Measurements from ENCODE around the gene PRKRA. TPM values are rescaled to one million over a fixed set of nuclear protein-coding genes. Genes with fewer than 3 reads are reported as not detected.

PRKRA gene
- total RNA-seq, 1 experiment from 2014 or later, result 49.8 TPM

DNA sequence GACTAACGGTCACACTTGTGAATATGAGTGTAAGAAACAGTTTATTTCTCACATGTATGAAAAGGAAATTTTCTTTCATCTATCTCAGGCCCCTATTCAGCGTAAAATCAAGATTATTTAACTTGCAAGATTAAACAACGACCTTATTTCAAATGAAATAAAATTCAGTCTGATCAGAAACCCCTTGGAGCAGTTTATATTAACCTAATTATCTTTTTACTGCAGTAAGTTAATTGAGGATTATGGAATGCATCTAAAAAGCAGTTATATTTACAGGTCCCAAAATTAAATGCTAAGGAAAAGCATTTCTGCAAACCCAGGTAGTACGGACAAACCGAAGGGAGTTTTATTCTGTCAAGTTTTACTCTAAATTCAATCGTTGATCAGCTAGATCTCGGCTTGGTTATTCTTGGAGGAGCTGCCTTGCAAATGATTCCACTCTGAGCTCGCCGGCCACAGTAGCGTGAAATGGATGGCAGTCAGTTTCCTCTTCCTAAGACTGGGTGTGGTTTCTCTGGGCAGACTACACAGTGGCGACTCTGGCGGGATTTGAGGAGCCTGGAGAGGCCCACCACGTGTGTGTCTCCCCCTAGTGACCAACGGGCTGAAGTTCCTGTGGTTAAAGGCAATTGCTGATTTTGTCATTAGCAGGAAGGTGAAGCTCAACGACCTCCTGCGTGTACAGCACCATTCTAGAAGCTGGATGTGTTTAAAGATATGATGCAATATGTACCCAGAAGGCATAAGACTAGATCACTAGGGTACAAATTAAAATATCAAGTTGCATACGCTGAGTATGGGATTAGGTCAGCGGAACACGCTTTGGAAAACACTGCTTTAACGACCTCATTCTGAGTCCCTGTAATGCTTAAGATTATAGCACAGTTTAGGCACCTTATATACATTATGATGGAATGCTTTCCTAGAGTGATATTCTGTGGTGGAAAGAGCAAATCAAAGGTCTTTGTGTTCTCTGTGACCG, 36.4 kb downstream of the PRKRA start:
- DNase-seq (ENCODE audit: low read depth, low spot score), result peak; percentile 93
- BruUV-seq (replicated peaks), result TSS peak; percentile 91
- H3K27ac ChIP-seq (ENCODE audit: low read depth, low read length), result peak overlapping the region; percentile 73; the same call in 1 of the 2 replicates
- intact Hi-C loops (cut with micrococcal nuclease), result loop anchor here (1.0 to 10.0 kb wide), 6 partner anchors 107 to 510 kb away; partner anchors contain the start of gene RBM45
- peak; percentile 83 for ATAC-seq
- H3K9me2 ChIP-seq (ENCODE audit: insufficient read depth), result no peaks in the 10 kb centered on the region
- H3K9me3 ChIP-seq (ENCODE audit: control insufficient read depth in 1 of 2, insufficient read depth in 1 of 2, low read depth in 1 of 2, low read length in 2 of 2), result no peaks in the 10 kb centered on the region
- H3K4me3 ChIP-seq (replicated peaks in 1 of 2; ENCODE audit: low read depth in 1 of 2, low read length in 2 of 2), result peak overlapping the region; percentile 68 to 79
- H3K4me1 ChIP-seq (ENCODE audit: control insufficient read depth in 1 of 2, insufficient read depth in 2 of 2, low read length in 2 of 2), result peaks cover 12 to 17% of the 10 kb centered on the region in 2 experiments; a peak in 3 of 4 replicates
- peak overlapping the region; percentile 86 for H3K4me2 ChIP-seq (ENCODE audit: low read length)
- no peaks in the 10 kb centered on the region for H3K79me2 ChIP-seq (ENCODE audit: insufficient read depth, low read length)
- peak overlapping the region; percentile 75 for H3K9ac ChIP-seq (ENCODE audit: low read length)
- peak; percentile 65 for TF ChIP-seq POLR2A (IDR thresholded peaks at IDR 0.05; ENCODE audit: borderline replicate concordance, extremely low read depth, insufficient read depth, insufficient read length)
- peak; percentile 95 for TF ChIP-seq CBX3 (IDR thresholded peaks at IDR 0.05; ENCODE audit: low read depth)
- no peak for TF ChIP-seq ELF1 (IDR thresholded peaks at IDR 0.05; ENCODE audit: borderline replicate concordance, low read depth)
- TF ChIP-seq JUND (IDR thresholded peaks at IDR 0.05), result no peak; the same call in 1 of the 2 replicates
- TF ChIP-seq MAX (IDR thresholded peaks at IDR 0.05), result peak; percentile 84
- TF ChIP-seq TCF7L2 (IDR thresholded peaks at IDR 0.05; ENCODE audit: borderline replicate concordance, extremely low read depth, insufficient read depth, insufficient read length), result no peak
- peak; percentile 59 for TF ChIP-seq SIN3A (IDR thresholded peaks at IDR 0.05; ENCODE audit: low read depth)
- TF ChIP-seq POLR2AphosphoS5 (IDR thresholded peaks at IDR 0.05; ENCODE audit: low read depth, low read length), result peak; percentile 83
- peak; percentile 89 for TF ChIP-seq RAD21 (IDR thresholded peaks at IDR 0.05; ENCODE audit: low read depth)
- TF ChIP-seq SRF (IDR thresholded peaks at IDR 0.05; ENCODE audit: low read depth), result peak; percentile 53; the same call in 1 of the 2 replicates
- peak; percentile 8; the same call in 1 of the 2 replicates for TF ChIP-seq FOSL1 (IDR thresholded peaks at IDR 0.05; ENCODE audit: low read depth)
- no peak for TF ChIP-seq EGR1 (IDR thresholded peaks at IDR 0.05; ENCODE audit: low read depth)
- TF ChIP-seq YY1 (IDR thresholded peaks at IDR 0.05; ENCODE audit: extremely low read depth, insufficient replicate concordance, low read depth, low read length), result peak; percentile 82
- TF ChIP-seq, protein P1, sequence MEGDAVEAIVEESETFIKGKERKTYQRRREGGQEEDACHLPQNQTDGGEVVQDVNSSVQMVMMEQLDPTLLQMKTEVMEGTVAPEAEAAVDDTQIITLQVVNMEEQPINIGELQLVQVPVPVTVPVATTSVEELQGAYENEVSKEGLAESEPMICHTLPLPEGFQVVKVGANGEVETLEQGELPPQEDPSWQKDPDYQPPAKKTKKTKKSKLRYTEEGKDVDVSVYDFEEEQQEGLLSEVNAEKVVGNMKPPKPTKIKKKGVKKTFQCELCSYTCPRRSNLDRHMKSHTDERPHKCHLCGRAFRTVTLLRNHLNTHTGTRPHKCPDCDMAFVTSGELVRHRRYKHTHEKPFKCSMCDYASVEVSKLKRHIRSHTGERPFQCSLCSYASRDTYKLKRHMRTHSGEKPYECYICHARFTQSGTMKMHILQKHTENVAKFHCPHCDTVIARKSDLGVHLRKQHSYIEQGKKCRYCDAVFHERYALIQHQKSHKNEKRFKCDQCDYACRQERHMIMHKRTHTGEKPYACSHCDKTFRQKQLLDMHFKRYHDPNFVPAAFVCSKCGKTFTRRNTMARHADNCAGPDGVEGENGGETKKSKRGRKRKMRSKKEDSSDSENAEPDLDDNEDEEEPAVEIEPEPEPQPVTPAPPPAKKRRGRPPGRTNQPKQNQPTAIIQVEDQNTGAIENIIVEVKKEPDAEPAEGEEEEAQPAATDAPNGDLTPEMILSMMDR (IDR thresholded peaks at IDR 0.05 in 2 of 3, conservative IDR thresholded peaks at IDR 0.05 in 1 of 3; ENCODE audit: borderline replicate concordance in 1 of 3, insufficient read depth in 1 of 3, low read depth in 2 of 3, low read length in 2 of 3), result peak; percentile 85 to 89 (median 89)
- no peak for TF ChIP-seq ATF3 (IDR thresholded peaks at IDR 0.05)
- TF ChIP-seq CEBPB (IDR thresholded peaks at IDR 0.05; ENCODE audit: low read depth), result peak; percentile 66
- ChIA-PET POLR2A (interaction anchor here (1.1 to 2.3 kb wide), 5 partner anchors 10 to 302 kb away, joined by 4 to 11 read pairs (median 4); partner anchors contain the start of genes PJVK, PRKRA and RBM45), CTCF (interaction anchor here (0.6 to 2.7 kb wide), 28 partner anchors 9 to 432 kb away, joined by 3 to 25 read pairs (median 4); partner anchors contain the start of genes PJVK, PRKRA and RBM45), RAD21 (ENCODE audit: low non-redundant PET in 1 of 2, low total read pairs in 2 of 2, uncharacterized antibody in 2 of 2, unreplicated experiment in 2 of 2) (no interaction called here)
- H3K36me3 ChIP-seq (ENCODE audit: control insufficient read depth in 1 of 2, insufficient read depth in 2 of 2, low read length in 2 of 2), result no peaks in the 10 kb centered on the region
- H3K27me3 ChIP-seq (ENCODE audit: insufficient read depth, low read length), result no peaks in the 10 kb centered on the region
- H2AFZ ChIP-seq (ENCODE audit: low read depth, low read length, poor library complexity, severe bottlenecking), result peak overlapping the region; percentile 92
- H4K20me1 ChIP-seq (ENCODE audit: insufficient read depth), result no peaks in the 10 kb centered on the region
